ENCODE results near the gene SELENOT.
"Not testable (repeated sequence)": the region's sequence is repeated elsewhere in the genome, so short reads cannot be mapped to it uniquely, and the experiment has no call there.

SELENOT gene

GRCh38 chr3:150609988-150610387 lies 6.9 kb downstream of the SELENOT start:
- DNase-seq = no peak

GRCh38 chr3:150610785-150611184 lies 7.7 kb downstream of the SELENOT start:
- DNase-seq = no peak

DNA sequence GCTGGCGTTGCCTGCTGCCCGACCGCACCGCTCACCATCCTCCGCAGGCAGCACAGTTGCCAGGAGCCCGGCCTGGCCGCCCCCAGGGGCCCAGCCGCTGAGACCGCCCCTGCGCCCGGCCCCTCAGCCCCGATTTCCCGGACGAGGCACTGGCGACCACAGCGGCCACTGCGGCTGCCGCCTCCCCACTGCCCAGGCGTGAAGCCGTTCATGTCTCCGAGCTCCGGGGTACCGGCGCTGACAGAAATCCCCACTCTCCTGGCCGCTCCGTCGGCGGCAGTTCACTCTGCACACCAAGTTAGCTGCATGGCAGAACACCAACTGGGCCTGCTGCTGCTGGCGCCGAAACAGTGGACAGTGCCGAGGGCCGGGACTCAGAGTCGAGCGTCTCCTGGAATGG lies 8.5 kb downstream of the SELENOT start:
- DNase-seq = no peak

DNA sequence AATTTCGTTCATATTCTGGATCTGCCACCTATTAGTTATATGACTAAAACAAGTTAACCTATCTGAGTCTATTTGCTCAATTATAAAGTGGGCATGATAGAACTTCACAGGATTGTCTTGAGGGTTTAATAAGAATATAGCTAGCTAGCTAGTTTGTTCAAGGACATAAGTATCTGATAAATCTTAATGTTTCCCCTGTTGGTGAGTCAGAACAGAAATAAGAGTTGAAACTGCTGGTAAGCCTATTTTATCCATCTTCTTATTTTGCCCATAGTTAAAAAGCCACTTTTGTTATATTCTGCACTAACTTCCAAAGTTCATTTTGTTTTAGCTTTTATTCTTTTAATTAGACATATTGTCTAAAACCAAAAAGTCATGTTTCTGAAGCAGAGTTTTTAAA lies 9.4 kb downstream of the SELENOT start:
- DNase-seq = no peak

GRCh38 chr3:150613034-150613433 lies 9.9 kb downstream of the SELENOT start:
- DNase-seq = no peak

GRCh38 chr3:150613709-150614480 lies 10.8 kb downstream of the SELENOT start:
- no peak for DNase-seq

GRCh38 chr3:150620002-150620689 lies 17.0 kb downstream of the SELENOT start:
- no peak for DNase-seq

DNA sequence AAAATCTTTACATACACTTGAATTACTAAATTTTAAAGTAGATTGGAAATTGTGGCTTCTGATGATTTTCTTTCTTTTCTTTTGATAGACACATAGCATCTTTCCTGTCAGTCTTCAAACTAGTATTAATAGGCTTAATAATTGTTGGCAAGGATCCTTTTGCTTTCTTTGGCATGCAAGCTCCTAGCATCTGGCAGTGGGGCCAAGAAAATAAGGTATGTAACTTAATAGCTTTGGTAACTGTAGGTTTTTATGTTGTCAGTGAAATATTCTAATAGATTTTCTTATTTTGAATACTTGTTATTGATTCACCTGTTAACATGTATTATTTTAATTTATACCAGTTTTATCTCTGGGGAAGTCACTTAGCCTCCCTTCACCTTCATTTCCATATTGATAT lies 19.8 kb downstream of the SELENOT start:
- DNase-seq = not testable (repeated sequence)

- DNase-seq = no peak
Measured at GRCh38 chr3:150623945-150624344, 20.8 kb downstream of the SELENOT start.

DNA sequence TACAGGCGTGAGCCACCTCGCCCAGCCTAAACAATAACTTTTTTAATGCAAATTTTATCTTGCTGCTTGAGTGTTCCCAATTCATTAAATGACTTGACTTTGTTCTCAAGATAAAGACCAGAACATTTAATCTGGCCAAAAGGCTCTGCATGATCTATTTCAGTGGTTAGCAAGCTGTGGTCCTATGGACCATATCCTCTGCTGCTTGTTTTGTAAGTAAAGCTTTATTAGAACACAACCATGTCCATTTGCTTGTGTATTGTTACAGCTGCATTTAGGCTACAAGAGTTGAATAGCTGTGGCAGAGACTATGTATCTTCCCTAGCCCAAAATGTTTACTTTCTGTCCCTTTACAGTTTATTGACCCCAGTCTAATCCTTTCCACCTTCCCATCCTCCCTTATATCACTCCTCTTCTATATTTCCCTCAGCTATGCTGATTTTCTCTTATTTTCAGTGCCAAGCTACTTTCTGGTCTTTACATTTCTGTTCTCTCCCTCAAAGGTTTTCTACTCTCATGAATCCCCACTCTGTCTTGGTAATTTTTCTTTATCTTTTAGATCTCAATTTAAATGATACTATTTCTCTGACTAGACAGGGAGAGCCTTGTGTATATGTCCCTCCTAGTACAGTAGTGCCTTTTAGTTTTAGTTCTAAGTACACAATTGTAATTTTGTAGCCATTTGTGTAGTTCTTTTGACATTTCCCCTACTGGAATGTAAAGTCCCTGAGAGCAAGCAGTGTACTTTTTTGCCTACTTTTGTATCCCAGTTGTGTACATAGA lies 23.2 kb downstream of the SELENOT start:
- DNase-seq = no peak

DNA sequence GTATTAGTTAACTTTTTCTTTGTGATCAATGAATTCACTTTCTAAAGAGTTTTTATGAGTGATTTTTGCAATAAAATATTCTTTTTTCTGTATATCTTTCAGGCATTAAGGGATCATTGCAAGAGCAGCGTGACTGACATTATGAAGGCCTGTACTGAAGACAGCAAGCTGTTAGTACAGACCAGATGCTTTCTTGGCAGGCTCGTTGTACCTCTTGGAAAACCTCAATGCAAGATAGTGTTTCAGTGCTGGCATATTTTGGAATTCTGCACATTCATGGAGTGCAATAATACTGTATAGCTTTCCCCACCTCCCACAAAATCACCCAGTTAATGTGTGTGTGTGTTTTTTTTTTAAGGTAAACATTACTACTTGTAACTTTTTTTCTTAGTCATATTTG lies 24.4 kb downstream of the SELENOT start:
- no peak for DNase-seq

- no peak for DNase-seq
Measured at GRCh38 chr3:150631515-150632221, 28.5 kb downstream of the SELENOT start.

DNA sequence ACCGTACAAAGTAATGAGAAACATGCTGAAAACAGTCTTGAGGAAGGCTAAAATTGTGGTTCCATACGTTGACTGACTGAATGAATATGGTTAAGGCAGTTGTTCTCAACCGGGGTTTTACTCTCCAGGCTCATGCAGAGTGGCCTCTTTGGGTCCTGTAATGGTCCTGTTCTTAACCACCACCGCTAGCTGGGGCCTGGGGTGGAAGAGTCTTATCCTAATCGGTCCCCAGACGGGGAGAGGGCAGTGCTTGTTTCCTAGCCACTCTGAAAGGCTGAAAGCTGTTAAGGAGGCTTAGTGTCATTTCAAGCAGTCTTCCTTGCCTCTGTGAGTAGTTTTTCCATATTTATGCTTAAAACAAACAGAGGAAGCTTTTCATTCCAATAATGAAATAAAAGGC lies 32.0 kb downstream of the SELENOT start:
- no peak for DNase-seq

GRCh38 chr3:150635526-150635925 lies 32.4 kb downstream of the SELENOT start:
- no peak for DNase-seq

DNA sequence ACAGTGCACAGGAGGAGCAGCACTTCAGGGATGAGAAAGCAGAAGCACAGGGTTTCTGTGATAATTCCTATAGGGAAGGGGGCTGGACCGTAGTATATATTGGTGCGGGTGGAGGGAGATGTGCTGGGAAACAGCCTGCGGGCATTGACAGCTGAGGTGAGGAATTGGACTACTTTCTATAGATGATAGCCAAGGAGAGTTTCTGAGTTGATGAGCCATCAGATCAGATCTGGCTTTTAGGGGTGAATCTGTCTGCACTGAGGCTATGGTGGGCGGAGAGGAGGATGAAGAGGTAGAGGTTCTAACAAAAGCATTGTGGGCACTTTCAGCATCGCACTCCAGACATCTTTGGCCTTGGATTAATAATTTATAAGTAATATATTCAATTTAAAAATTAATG lies 33.1 kb downstream of the SELENOT start:
- no peak for DNase-seq

GRCh38 chr3:150639262-150639661 lies 36.1 kb downstream of the SELENOT start:
- DNase-seq = no peak

- no peak for DNase-seq
Measured at GRCh38 chr3:150640256-150640655, 37.1 kb downstream of the SELENOT start.

- no peak for DNase-seq
Measured at GRCh38 chr3:150653110-150653561, 50.0 kb downstream of the SELENOT start.

- DNase-seq = no peak
Measured at GRCh38 chr3:150656316-150656715, 53.2 kb downstream of the SELENOT start.

GRCh38 chr3:150662410-150663200 lies 59.5 kb downstream of the SELENOT start:
- no peak for DNase-seq

GRCh38 chr3:150663461-150663860 lies 60.3 kb downstream of the SELENOT start:
- DNase-seq = no peak

DNA sequence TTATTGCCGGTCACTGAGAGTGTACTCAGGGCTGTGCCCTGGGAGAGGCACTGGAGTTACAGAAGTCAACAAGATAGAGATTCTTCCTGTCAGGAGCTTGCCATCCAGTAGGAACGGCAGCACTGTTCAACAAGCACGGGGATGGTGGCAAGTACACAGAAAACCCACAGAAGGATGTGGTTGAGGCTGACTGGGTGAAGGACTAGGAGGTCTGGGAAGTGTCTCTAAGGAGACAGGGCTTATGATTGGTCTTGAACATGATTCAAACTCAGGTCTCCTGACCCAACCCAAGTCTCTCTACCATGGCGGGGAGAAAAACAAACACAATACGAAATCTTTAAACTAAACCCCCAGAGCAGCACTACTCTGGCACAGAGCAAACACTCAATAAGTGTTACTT lies 63.0 kb downstream of the SELENOT start:
- no peak for DNase-seq

All from activated effector memory CD4-positive, alpha-beta T cell treated with anti-CD3 and anti-CD28 coated beads, Interleukin-2, amount 50 U/mL, for 16 hours (primary cell).